KOPT-K1 (cell line): ENCODE results near the gene METTL18.
"Not testable (repeated sequence)": the region's sequence is repeated elsewhere in the genome, so short reads cannot be mapped to it uniquely, and the experiment has no call there.

ENCODE experiments used
- H3K27ac ChIP-seq: fragments of 200-600 bp; sonication (generic); 2 replicates; pipeline ENCODE4 v1.5.1; 2016; ENCODE audit warnings: antibody characterized with exemption, mild to moderate bottlenecking, low read depth, low read length; ENCODE audit not compliant: poor library complexity, severe bottlenecking
- H3K36me3 ChIP-seq: fragments of 200-600 bp; sonication (generic); 2 replicates; pipeline ENCODE4 v1.5.1; 2017; ENCODE audit warnings: antibody characterized with exemption, mild to moderate bottlenecking, low read length, moderate library complexity; ENCODE audit not compliant: insufficient read depth
- H3K9me3 ChIP-seq: fragments of 200-600 bp; sonication (generic); 2 replicates; pipeline ENCODE4 v1.5.1; 2017; ENCODE audit warnings: antibody characterized with exemption, low read length, mild to moderate bottlenecking; ENCODE audit not compliant: insufficient read depth, poor library complexity, severe bottlenecking

METTL18 gene

GRCh38 chr1:169794530-169795416 is at the start of gene METTL18:
TSS of gene METTL18 (minus strand) at chr1:169794907. CDS start at chr1:169793695, 1,212 bp downstream.
- Histone ChIP-seq H3K27ac (peak within 1 kb of the TSS; percentile 96), H3K9me3 (no peaks in the 10 kb centered on the region), H3K36me3 (peaks cover 51% of the 10 kb centered on the region)

GRCh38 chr1:169838942-169839341 is 44.2 kb upstream of the METTL18 start:
- peaks cover 14% of the 10 kb centered on the region for H3K9me3 ChIP-seq
- H3K36me3 ChIP-seq, result peaks cover 100% of the 10 kb centered on the region
- H3K27ac ChIP-seq, result no peak overlapping the region

- H3K9me3 ChIP-seq, result peaks cover 14% of the 10 kb centered on the region
- H3K36me3 ChIP-seq, result peaks cover 100% of the 10 kb centered on the region
- H3K27ac ChIP-seq, result no peak overlapping the region
Observed at GRCh38 chr1:169836198-169836597, 41.5 kb upstream of the METTL18 start.

DNA sequence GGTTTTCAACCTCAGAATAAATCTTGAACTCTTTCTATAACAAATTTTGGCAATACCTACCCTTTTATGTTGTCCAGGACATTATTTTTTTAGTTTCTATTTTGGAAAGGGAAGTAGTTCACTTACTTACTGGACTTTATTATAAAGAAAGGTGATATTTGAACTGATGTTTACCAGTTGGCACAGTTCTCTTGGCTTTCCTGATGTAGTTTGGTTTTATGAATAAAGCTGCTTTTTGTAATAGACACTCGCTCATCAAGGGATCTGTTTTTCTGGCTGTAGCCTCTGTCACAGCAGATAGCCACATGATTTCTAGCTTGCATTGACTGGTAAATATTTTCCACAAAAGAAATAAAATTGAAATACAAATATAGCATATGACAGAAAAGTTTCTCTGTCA is 40.9 kb upstream of the METTL18 start:
- Histone ChIP-seq H3K36me3 (peaks cover 100% of the 10 kb centered on the region), H3K9me3 (peaks cover 14% of the 10 kb centered on the region), H3K27ac (no peak overlapping the region)

- H3K9me3 ChIP-seq, result peaks cover 14% of the 10 kb centered on the region
- peaks cover 100% of the 10 kb centered on the region for H3K36me3 ChIP-seq
- H3K27ac ChIP-seq, result no peak overlapping the region
Observed at GRCh38 chr1:169834869-169835268, 40.2 kb upstream of the METTL18 start.

DNA sequence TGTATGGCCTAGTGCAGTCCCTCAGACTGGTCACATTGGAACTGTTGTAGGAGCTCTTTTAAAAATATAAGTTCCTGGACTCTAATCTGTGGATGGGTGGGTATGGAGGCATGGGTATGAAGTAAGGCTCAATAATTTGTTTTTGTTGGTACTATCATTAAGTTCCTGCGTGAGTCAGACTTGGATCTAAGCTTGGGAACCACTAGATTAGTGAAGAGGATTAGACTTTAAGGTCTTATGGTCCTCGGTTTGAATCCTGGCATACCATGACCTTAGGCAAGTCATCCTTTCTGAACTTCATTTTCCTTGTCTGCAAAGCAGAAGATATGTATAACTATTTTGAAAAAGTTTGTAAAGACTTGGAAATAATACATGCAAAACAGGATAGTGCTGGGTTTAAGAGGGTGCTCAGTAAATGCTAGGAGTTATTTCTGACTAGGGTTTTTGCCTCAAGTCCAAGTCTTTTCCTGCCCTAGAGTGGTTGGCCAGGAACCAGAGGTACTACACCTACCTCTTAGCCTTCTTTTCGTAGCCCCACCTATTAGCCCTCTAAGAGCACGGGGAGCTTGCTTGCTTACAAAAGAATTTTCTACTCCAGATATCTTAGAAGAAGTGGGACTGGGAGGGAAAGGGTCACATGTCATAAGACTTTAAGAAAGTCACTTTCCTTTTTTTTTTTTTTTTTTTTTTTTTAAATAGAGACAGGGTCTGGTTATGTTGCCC is 38.6 kb upstream of the METTL18 start:
- H3K36me3 ChIP-seq, result peaks cover 100% of the 10 kb centered on the region
- no peak overlapping the region for H3K27ac ChIP-seq
- no peaks in the 10 kb centered on the region for H3K9me3 ChIP-seq

GRCh38 chr1:169829671-169830070 is 35.0 kb upstream of the METTL18 start:
- H3K27ac ChIP-seq, result no peak overlapping the region

GRCh38 chr1:169824153-169824552 is 29.4 kb upstream of the METTL18 start:
- Histone ChIP-seq H3K9me3 (no peaks in the 10 kb centered on the region), H3K27ac (no peak overlapping the region), H3K36me3 (peaks cover 100% of the 10 kb centered on the region)

More at GRCh38 chr1:169829671-169830070, 35.0 kb upstream of the METTL18 start:
- Histone ChIP-seq H3K36me3 (peaks cover 100% of the 10 kb centered on the region), H3K9me3 (no peaks in the 10 kb centered on the region)

- peaks cover 98% of the 10 kb centered on the region for H3K36me3 ChIP-seq
Observed at GRCh38 chr1:169821500-169821899, 26.8 kb upstream of the METTL18 start.

GRCh38 chr1:169816617-169817016 is 21.9 kb upstream of the METTL18 start:
- Histone ChIP-seq H3K36me3 (peaks cover 96% of the 10 kb centered on the region), H3K9me3 (peaks cover 26% of the 10 kb centered on the region), H3K27ac (no peak overlapping the region)

More at GRCh38 chr1:169821500-169821899, 26.8 kb upstream of the METTL18 start:
- H3K9me3 ChIP-seq, result peaks cover 8% of the 10 kb centered on the region
- H3K27ac ChIP-seq, result no peak overlapping the region

- peaks cover 94% of the 10 kb centered on the region for H3K36me3 ChIP-seq
- H3K9me3 ChIP-seq, result peaks cover 26% of the 10 kb centered on the region
- no peak overlapping the region for H3K27ac ChIP-seq
Observed at GRCh38 chr1:169814265-169814664, 19.6 kb upstream of the METTL18 start.

- H3K9me3 ChIP-seq, result peaks cover 24% of the 10 kb centered on the region
- H3K27ac ChIP-seq, result no peak overlapping the region
- H3K36me3 ChIP-seq, result peaks cover 96% of the 10 kb centered on the region
Observed at GRCh38 chr1:169812131-169812530, 17.4 kb upstream of the METTL18 start.

- Histone ChIP-seq H3K9me3 (peaks cover 18% of the 10 kb centered on the region), H3K36me3 (peaks cover 96% of the 10 kb centered on the region)
- H3K27ac ChIP-seq, result not testable (repeated sequence)
Observed at GRCh38 chr1:169811418-169812035, 16.8 kb upstream of the METTL18 start.

GRCh38 chr1:169809370-169810095 is 14.8 kb upstream of the METTL18 start:
- peaks cover 3% of the 10 kb centered on the region for H3K9me3 ChIP-seq
- no peak overlapping the region for H3K27ac ChIP-seq
- peaks cover 96% of the 10 kb centered on the region for H3K36me3 ChIP-seq
